Stimulated activated CD8-positive, alpha-beta memory T cell treated with anti-CD3 and anti-CD28 coated beads, Interleukin-4, amount 100 ng/mL, for 48 hours (primary cell): ENCODE measurements around the gene EIF4E2.

Experiments used
- DNase-seq: peaks from one replicate; pipeline ENCODE4 v3.0.0-alpha.2; 2020

Gene EIF4E2, protein sequence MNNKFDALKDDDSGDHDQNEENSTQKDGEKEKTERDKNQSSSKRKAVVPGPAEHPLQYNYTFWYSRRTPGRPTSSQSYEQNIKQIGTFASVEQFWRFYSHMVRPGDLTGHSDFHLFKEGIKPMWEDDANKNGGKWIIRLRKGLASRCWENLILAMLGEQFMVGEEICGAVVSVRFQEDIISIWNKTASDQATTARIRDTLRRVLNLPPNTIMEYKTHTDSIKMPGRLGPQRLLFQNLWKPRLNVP

GRCh38 chr2:232550354-232551249, at the start of gene EIF4E2, which contains the start of gene TIGD1:
EIF4E2 (plus strand) TSS chr2:232550689; CDS start chr2:232550725, 36 bp downstream.
TIGD1 (minus strand) TSS chr2:232550557; CDS start chr2:232549882, 675 bp downstream.
- DNase-seq = peak; percentile 94

GRCh38 chr2:232501331-232501771, 49.1 kb upstream of the EIF4E2 start:
- no peak for DNase-seq

DNA sequence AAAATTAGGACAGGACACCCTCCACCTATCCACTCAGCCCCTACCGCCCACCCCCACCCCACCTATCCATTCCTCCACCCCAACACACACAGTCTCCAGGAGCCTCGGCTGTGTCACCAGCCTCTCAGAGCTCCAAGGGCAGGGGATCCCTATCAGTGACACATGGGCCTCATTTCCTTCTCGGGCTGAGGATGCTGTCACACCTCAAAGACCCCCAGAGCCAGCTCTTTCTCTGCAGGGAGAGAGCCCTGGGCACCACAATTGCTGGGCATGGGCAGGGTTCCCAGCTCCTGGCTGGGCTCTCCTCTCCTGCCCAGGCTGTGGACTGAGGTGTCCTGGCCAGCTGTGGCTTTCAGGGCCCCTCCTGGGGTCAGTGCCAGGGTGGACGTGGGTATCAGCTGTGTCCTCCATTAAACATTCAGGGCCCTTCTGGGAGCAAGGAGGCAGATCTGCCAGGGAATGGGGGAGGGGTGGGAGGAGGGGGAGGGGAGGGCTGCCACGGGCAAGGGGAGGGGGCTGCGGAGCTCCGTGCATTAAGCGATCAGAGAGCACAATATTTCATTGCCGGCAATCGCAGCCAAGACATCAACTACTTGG, 48.6 kb upstream of the EIF4E2 start:
- DNase-seq = no peak

DNA sequence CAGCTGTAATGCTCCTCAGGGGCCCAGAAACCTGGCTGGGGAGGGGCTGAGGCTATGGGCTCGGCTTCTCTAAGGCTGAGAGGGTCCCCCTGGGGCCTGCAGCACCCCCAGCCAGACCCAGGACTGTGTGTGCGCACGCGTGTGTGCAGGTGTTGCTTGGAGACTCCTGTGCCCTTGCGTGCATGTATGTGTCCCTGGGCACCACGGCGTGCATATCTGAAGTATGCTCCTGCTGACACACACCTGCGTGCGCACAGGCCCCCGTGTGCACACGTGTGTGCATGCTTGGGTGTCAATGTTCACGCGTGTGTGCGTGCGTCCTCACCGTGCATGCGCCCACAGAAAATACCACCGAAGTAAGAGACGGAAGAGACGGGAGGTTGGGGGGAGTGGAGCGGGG, 48.0 kb upstream of the EIF4E2 start:
- no peak for DNase-seq

DNA sequence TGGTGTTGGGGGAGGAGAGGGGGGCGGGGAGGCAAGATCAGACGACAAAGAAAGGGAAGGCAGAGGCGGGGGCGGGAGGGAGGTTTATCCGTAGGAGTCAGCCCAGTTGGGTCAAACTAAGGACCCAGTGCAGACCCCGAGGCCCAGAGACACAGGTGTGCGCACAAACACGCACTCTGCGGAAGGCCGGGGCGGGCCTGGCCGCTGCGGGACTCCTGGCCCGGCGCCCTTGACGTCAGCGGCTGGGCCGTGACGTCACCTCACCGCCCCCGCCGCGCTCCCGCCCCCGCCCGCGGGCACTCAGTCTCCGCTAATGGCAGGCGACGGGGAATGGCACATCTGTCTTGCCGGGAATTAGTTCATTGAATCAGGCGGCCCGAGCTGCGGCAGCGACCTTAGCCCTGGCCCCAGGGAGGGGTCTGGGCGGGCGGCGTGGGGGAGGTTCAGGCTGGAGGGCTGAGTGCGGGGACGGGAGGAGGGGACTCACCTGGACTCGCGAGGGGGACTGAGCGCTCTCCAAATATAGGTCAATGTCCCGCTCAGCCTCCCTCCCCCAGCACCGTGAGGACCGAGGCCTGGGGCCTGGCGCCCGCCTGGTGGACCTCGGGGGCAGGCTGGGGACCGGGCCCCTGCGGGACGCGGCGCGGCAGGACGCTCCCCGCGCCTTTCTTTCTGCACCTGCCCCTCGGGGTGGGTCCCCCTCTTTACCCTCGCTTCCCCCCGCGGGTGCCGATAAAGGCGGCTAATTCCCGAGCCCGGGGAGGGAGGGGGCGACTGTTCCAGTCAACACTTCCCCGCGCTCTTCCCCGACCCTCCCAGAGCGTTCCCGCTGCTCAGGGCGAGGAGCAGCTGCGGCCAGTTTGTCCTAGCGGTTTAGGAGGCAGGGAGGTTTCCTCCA, 47.3 kb upstream of the EIF4E2 start:
- peak; percentile 58 for DNase-seq

- no peak for DNase-seq
Observed at GRCh38 chr2:232503809-232504323, 46.6 kb upstream of the EIF4E2 start.

- no peak for DNase-seq
Observed at GRCh38 chr2:232504438-232504837, 46.1 kb upstream of the EIF4E2 start.

- DNase-seq = no peak
Observed at GRCh38 chr2:232505856-232506255, 44.6 kb upstream of the EIF4E2 start.

- no peak for DNase-seq
Observed at GRCh38 chr2:232506709-232507108, 43.8 kb upstream of the EIF4E2 start.

GRCh38 chr2:232508251-232508650, 42.2 kb upstream of the EIF4E2 start:
- DNase-seq = no peak

DNA sequence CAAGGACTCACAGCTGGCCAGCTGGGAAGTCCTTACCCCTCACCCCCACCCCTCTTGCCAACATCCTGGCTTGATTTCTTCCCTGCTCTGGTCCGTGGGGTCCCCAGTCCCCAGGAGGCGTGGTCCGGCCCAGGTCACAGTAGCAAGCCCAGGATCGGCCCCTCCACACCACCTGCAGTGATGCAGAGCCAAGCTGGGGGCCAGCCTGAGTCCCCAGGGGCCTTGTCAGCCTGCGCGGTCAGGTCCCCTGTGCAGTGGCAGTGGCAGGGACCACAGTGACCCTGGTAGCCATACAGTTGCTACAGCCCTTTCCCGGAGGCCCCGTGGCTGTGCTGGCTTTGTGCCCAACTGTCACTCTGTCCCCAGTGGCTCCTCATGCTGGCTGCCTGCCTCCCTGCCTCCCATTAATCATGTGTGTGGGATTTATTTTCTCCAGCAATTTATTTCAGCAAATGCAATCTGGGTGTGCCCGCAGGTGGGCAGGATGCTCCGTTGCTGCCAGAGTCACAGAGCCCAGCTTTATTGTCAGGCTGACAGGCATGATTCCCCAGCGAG, 39.1 kb upstream of the EIF4E2 start:
- no peak for DNase-seq

DNA sequence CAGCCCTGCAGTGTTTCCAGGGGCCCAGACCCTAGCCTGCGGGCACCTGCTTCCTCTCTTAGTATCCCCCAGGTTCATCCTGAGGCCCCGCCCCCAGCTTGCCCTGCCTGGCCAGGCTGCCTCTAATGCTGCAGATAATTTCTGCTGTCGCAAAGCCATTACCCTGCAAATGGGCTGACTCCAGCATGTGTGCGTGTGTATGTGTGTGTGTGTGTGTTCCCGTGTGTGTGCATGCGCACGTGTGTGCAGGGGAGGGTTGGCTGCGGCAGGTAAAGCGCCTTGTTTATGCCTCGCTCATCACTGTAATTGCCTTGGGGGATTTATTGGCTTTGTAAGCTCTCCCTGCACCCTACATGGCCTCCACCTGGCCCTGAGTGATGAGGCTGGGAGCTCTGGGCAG, 37.9 kb upstream of the EIF4E2 start:
- no peak for DNase-seq

- DNase-seq = no peak
Observed at GRCh38 chr2:232513353-232513752, 37.1 kb upstream of the EIF4E2 start.

DNA sequence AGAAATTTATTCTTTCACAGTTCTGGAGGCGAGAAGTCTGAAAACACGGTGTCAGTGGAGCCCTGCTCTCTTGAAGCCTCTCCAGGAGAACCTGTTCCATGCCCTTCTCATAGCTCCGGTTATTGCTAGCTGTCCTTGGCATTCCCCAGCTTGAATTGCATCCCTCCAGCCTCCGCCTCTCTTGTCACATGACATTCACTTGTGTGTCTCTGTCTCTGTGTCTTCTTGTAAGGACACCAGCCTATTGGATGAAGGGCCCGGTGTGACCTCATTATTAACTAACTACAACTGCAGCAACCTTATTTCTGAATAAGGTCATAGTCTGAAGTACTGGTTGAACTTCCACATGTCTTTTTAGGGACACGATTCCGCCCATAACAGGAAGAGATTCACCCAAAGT, 34.9 kb upstream of the EIF4E2 start:
- DNase-seq = no peak

DNA sequence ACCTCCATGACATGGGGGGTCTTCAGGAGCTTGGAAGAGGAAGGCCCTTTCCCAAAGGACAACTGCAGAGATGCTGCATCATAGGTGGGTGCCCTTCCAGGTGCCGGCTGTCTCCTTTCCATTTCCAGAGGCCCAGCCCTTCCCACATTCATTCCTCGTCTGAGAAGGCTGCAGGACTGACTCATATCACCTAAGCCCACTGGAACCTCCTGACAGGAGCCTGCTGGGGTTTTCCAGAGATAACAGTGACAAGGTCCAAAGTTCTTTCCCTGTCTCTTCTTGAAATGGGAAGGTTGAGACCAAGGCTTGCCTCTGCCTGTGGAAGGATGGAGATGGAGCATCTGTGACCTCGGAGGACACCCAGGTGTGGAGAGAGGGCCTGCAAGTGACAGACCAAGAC, 33.9 kb upstream of the EIF4E2 start:
- DNase-seq = no peak

DNA sequence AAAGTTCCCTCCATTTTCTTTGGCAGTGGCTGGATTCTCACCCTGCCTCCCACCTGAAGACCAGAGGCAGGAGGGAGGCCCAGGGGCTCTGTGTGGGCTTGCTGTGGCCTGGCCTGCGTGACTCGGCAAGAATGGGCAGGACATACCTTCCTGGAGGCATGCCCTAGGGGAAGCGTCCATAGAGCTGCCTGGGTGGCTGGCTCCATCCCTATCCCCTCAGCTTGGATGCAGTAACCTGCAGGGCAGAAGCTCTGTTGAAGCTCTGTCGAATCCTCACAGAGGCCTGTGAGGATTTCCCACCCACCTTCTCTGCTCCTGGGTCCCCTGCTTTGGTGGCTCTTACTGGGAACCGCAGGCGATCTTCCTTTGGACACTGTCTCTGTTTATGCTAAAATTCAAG, 31.6 kb upstream of the EIF4E2 start:
- DNase-seq = no peak

GRCh38 chr2:232519581-232520438, 30.7 kb upstream of the EIF4E2 start, which contains the start of gene PRSS56:
PRSS56 (plus strand) TSS chr2:232520388; CDS start chr2:232520599, 211 bp downstream.
- no peak for DNase-seq

- DNase-seq = no peak
Observed at GRCh38 chr2:232520489-232520888, 30.0 kb upstream of the EIF4E2 start.

DNA sequence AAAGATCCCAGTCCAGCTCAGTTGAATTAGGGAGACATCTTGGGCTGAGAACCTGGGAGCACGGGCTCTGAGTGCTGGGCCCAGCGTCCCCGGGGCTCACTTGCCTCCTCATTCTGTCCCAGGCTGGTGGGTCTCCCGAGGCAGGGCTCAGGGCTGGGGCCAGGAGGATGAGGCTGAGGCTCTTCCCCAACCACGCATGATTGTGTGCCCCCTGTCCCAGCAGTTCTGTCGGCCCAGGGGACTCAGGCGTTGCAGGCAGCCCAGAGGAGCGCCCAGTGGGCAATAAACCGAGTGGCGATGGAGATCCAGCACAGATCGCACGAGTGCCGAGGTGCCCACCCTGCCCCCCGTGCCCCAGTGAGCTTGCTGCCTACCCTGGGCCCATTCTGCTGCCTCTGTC, 29.4 kb upstream of the EIF4E2 start:
- no peak for DNase-seq

GRCh38 chr2:232521959-232522622, 28.4 kb upstream of the EIF4E2 start:
- DNase-seq = peak; percentile 86
